ENCODE data around the gene PGF. TPM values are rescaled to one million over a fixed set of nuclear protein-coding genes. Genes with fewer than 3 reads are reported as not detected.
"Not testable (repeated sequence)": the region's sequence is repeated elsewhere in the genome, so short reads cannot be mapped to it uniquely, and the experiment has no call there.

The PGF gene
- total RNA-seq (7.0 TPM), polyA plus RNA-seq (7.5 TPM)
- long read RNA-seq, donor 1, result 0 reads
- long read RNA-seq, donor 2, result 0 reads
- long read RNA-seq, donor 3, partial matches to known transcripts, result 0 of 3 reads
- long read RNA-seq, donor 3, other reads (novel, unspliced or antisense), result 0 of 3 reads
- long read RNA-seq, donor 4, partial matches to known transcripts, result 0 of 2 reads
- long read RNA-seq, donor 4, other reads (novel, unspliced or antisense), result 0 of 2 reads
- long read RNA-seq, donor 5, partial matches to known transcripts, result 0 of 6 reads
- long read RNA-seq, donor 5, other reads (novel, unspliced or antisense), result 0 of 6 reads
- long read RNA-seq, donor 6, partial matches to known transcripts, result 0 of 3 reads
- long read RNA-seq, donor 6, other reads (novel, unspliced or antisense), result 0 of 3 reads
- long read RNA-seq, donor 7, partial matches to known transcripts, result 0 of 3 reads
- long read RNA-seq, donor 7, other reads (novel, unspliced or antisense), result 0 of 3 reads
- long read RNA-seq, donor 8, partial matches to known transcripts, result 0 of 2 reads
- long read RNA-seq, donor 8, other reads (novel, unspliced or antisense), result 0 of 2 reads
- long read RNA-seq, donor 9, result 0 reads
- long read RNA-seq, donor 10, partial matches to known transcripts, result 0 of 5 reads
- long read RNA-seq, donor 10, other reads (novel, unspliced or antisense), result 0 of 5 reads

- 14% methylated on average over 73 of the region's 73 CpGs for WGBS
- H3K4me1 ChIP-seq (ENCODE audit: control insufficient read depth in 2 of 2, insufficient read depth in 2 of 2, low read length in 2 of 2), result peaks cover 7 to 24% of the 10 kb centered on the region in 2 donors
- H3K4me3 ChIP-seq (ENCODE audit: low read length in 2 of 2), result peak within 1 kb of the TSS; percentile 30 to 40
- no peak within 1 kb of the TSS for H3K27ac ChIP-seq (ENCODE audit: low read depth in 1 of 2, low read length in 1 of 2)
- peaks cover 3 to 32% of the 10 kb centered on the region in 2 donors for H3K27me3 ChIP-seq (ENCODE audit: control insufficient read depth in 2 of 2, insufficient read depth in 1 of 2, low read length in 1 of 2)
- no peak for DNase-seq (ENCODE audit: low read depth in 6 of 9, low spot score in 9 of 9)
- peaks cover 0 to 4% of the 10 kb centered on the region in 2 donors for H3K9me3 ChIP-seq (ENCODE audit: control insufficient read depth in 2 of 2, insufficient read depth in 1 of 2, low read length in 1 of 2)
- H3K36me3 ChIP-seq (ENCODE audit: control insufficient read depth in 2 of 2, insufficient read depth in 2 of 2, low read length in 1 of 2), result no peaks in the 10 kb centered on the region
These were observed at the start of gene PGF for GRCh38 chr14:74955229-74956026. Gene PGF, minus strand, starts transcription at chr14:74955597. Its CDS starts 355 bp downstream, at chr14:74955242.

GRCh38 chr14:75003250-75004027 is 48.0 kb upstream of the PGF start:
- Histone ChIP-seq H3K27me3 (ENCODE audit: control insufficient read depth in 2 of 2, insufficient read depth in 1 of 2, low read length in 1 of 2) (no peaks in the 10 kb centered on the region), H3K9me3 (ENCODE audit: control insufficient read depth in 2 of 2, insufficient read depth in 1 of 2, low read length in 1 of 2) (peaks cover 0 to 4% of the 10 kb centered on the region in 2 donors), H3K4me3 (ENCODE audit: low read length in 2 of 2) (peak overlapping the region; percentile 95 to 99), H3K4me1 (ENCODE audit: control insufficient read depth in 2 of 2, insufficient read depth in 2 of 2, low read length in 2 of 2) (peaks cover 11 to 15% of the 10 kb centered on the region in 2 donors), H3K27ac (ENCODE audit: low read depth in 1 of 2, low read length in 1 of 2) (peak overlapping the region; percentile 67 to 83), H3K36me3 (ENCODE audit: control insufficient read depth in 2 of 2, insufficient read depth in 2 of 2, low read length in 1 of 2) (peaks cover 31 to 39% of the 10 kb centered on the region in 2 donors)
- 13% methylated on average over 18 of the region's 18 CpGs for WGBS
- no peak for DNase-seq (ENCODE audit: low read depth in 6 of 9, low spot score in 9 of 9)

DNA sequence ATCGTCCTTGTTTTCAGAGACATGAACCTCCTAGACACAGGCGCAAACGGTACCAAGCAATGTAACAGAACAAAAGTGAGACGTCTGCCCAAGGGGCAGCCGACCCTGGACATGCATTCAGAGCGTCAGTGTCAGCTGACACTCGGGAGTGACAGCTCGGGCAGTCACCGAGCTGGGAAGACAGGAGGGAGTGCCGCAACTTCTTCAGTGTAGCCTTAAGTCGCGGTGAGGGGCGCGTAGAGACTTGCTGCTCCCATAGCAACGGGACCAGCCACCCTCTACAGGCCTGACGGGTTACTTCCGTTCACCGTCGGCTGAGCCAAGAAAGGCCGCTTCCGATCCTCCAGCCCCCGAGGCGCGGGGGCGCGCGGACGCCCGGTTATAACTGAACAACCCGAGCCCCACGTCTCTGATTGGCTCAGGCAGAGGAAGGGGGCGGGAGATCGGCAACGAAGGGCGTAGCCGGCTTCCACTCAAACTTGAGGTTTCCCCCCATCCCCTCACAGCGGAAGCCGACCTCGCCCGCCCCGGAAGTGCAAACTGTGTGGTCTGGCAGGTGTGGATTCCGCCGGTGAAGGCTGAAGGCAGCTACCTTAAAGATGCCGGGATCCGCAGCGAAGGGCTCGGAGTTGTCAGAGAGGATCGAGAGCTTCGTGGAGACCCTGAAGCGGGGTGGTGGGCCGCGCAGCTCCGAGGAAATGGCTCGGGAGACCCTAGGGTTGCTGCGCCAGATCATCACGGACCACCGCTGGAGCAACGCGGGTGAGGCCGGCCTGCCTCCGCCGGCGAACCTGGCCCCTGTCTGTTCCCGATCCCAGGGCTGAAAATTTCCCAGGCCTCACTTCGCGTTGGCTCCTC is 47.2 kb upstream of the PGF start, which contains the start of gene EIF2B2:
EIF2B2 (plus strand) TSS at position 530 of the 858 bp plus-strand sequence; CDS start at position 600, 70 bp downstream.
- H3K36me3 ChIP-seq (ENCODE audit: control insufficient read depth in 2 of 2, insufficient read depth in 2 of 2, low read length in 1 of 2), result peaks cover 23 to 31% of the 10 kb centered on the region in 2 donors
- H3K27me3 ChIP-seq (ENCODE audit: control insufficient read depth in 2 of 2, insufficient read depth in 1 of 2, low read length in 1 of 2), result no peaks in the 10 kb centered on the region
- H3K27ac ChIP-seq (ENCODE audit: low read depth in 1 of 2, low read length in 1 of 2), result peak within 1 kb of the TSS; percentile 83 to 91
- peak; percentile 88 to 99 (median 98) for DNase-seq (ENCODE audit: low read depth in 6 of 9, low spot score in 9 of 9)
- WGBS, result 1% methylated on average over 66 of the region's 66 CpGs
- H3K4me3 ChIP-seq (ENCODE audit: low read length in 2 of 2), result peak within 1 kb of the TSS; percentile 95 to 99
- peaks cover 11 to 15% of the 10 kb centered on the region in 2 donors for H3K4me1 ChIP-seq (ENCODE audit: control insufficient read depth in 2 of 2, insufficient read depth in 2 of 2, low read length in 2 of 2)
- peaks cover 0 to 4% of the 10 kb centered on the region in 2 donors for H3K9me3 ChIP-seq (ENCODE audit: control insufficient read depth in 2 of 2, insufficient read depth in 1 of 2, low read length in 1 of 2)

DNA sequence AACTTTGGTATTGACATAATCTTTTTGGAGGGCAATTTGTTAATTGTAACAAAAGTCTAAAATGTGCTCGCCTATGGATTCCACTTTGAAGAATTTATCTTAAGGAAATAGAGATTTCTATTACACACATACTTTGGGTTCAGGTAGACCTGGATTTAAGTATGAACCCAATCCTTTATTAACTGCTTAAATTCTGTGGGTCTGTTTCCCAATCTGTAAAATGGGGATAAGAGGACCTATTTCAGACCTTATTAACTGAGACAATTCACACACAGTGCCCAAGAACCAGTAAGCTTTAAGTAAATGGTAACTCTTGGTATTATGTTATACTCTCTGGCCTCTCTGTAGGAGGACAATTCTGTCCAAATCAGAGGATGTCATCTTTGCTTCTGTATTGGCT is 46.5 kb upstream of the PGF start:
- peak overlapping the region; percentile 95 to 99 for H3K4me3 ChIP-seq (ENCODE audit: low read length in 2 of 2)
- peak overlapping the region in 1 of 2 donors; percentile 91 for H3K27ac ChIP-seq (ENCODE audit: low read depth in 1 of 2, low read length in 1 of 2)
- H3K27me3 ChIP-seq (ENCODE audit: control insufficient read depth in 2 of 2, insufficient read depth in 1 of 2, low read length in 1 of 2), result no peaks in the 10 kb centered on the region
- peaks cover 19 to 25% of the 10 kb centered on the region in 2 donors for H3K36me3 ChIP-seq (ENCODE audit: control insufficient read depth in 2 of 2, insufficient read depth in 2 of 2, low read length in 1 of 2)
- peaks cover 0 to 4% of the 10 kb centered on the region in 2 donors for H3K9me3 ChIP-seq (ENCODE audit: control insufficient read depth in 2 of 2, insufficient read depth in 1 of 2, low read length in 1 of 2)
- peaks cover 11 to 15% of the 10 kb centered on the region in 2 donors for H3K4me1 ChIP-seq (ENCODE audit: control insufficient read depth in 2 of 2, insufficient read depth in 2 of 2, low read length in 2 of 2)
- no peak for DNase-seq (ENCODE audit: low read depth in 6 of 9, low spot score in 9 of 9)
- WGBS, result 98% methylated on average over 1 of the region's 1 CpG

DNA sequence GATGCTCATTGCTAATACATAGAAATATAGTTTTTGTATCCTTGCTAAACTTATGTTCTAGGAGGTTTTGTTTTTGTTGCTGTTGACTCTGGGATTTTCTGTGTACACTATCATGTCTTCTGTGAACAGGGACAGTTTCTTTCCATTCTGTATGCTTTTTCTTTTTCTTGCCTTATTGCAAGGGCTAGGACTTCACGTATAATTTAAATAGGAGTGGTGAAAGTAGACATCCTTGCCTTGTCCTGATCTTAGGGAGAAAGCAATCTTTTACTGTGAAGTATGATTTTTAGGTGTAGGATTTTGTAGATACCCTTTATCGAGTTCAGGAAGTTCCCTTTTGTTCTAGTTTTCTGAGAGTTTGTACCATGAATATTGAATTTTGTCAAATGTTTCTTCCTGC is 45.9 kb upstream of the PGF start:
- no peaks in the 10 kb centered on the region for H3K27me3 ChIP-seq (ENCODE audit: control insufficient read depth in 2 of 2, insufficient read depth in 1 of 2, low read length in 1 of 2)
- WGBS, result 97% methylated on average over 2 of the region's 2 CpGs
- no peak for DNase-seq (ENCODE audit: low read depth in 6 of 9, low spot score in 9 of 9)
- H3K9me3 ChIP-seq (ENCODE audit: control insufficient read depth in 2 of 2, insufficient read depth in 1 of 2, low read length in 1 of 2), result peaks cover 0 to 4% of the 10 kb centered on the region in 2 donors
- peaks cover 13 to 18% of the 10 kb centered on the region in 2 donors for H3K36me3 ChIP-seq (ENCODE audit: control insufficient read depth in 2 of 2, insufficient read depth in 2 of 2, low read length in 1 of 2)
- no peak overlapping the region for H3K27ac ChIP-seq (ENCODE audit: low read depth in 1 of 2, low read length in 1 of 2)
- H3K4me3 ChIP-seq (ENCODE audit: low read length in 2 of 2), result no peak overlapping the region
- H3K4me1 ChIP-seq (ENCODE audit: control insufficient read depth in 2 of 2, insufficient read depth in 2 of 2, low read length in 2 of 2), result peaks cover 11 to 15% of the 10 kb centered on the region in 2 donors

DNA sequence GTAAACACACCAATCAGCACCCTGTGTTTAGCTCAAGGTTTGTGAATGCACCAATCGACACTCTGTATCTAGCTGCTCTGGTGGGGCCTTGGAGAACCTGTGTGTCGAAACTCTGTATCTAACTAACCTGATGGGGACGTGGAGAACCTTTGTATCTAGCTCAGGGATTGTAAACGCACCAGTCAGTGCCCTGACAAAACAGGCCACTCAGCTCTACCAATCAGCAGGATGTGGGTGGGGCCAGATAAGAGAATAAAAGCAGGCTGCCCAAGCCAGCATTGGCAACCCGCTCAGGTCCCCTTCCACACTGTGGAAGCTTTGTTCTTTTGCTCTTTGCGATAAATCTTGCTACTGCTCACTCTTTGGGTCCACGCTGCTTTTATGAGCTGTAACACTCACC is 40.4 kb upstream of the PGF start:
- not testable (repeated sequence) for H3K36me3 ChIP-seq (ENCODE audit: control insufficient read depth in 2 of 2, insufficient read depth in 2 of 2, low read length in 1 of 2); H3K27ac ChIP-seq (ENCODE audit: low read depth in 1 of 2, low read length in 1 of 2); H3K4me1 ChIP-seq (ENCODE audit: control insufficient read depth in 2 of 2, insufficient read depth in 2 of 2, low read length in 2 of 2); H3K9me3 ChIP-seq (ENCODE audit: control insufficient read depth in 2 of 2, insufficient read depth in 1 of 2, low read length in 1 of 2); DNase-seq (ENCODE audit: low read depth in 6 of 9, low spot score in 9 of 9); H3K4me3 ChIP-seq (ENCODE audit: low read length in 2 of 2); H3K27me3 ChIP-seq (ENCODE audit: control insufficient read depth in 2 of 2, insufficient read depth in 1 of 2, low read length in 1 of 2)
- WGBS, result 95% methylated on average over 6 of the region's 7 CpGs

DNA sequence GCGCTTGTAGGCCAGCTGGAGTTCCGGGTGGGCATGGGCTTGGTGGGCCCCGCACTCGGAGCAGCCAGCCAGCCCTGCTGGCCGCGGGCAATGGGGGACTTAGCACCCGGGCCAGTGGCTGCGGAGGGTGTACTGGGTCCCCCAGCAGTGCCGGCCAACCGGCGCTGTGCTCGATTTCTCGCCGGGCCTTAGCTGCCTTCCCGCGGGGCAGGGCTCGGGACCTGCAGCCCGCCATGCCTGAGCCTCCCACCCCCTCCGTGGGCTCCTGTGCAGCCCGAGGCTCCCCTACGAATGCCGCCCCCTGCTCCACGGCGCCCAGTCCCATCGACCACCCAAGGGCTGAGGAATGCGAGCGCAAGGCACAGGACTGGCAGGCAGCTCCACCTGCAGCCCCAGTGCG is 38.8 kb upstream of the PGF start:
- H3K27ac ChIP-seq (ENCODE audit: low read depth in 1 of 2, low read length in 1 of 2); H3K9me3 ChIP-seq (ENCODE audit: control insufficient read depth in 2 of 2, insufficient read depth in 1 of 2, low read length in 1 of 2); H3K36me3 ChIP-seq (ENCODE audit: control insufficient read depth in 2 of 2, insufficient read depth in 2 of 2, low read length in 1 of 2); DNase-seq (ENCODE audit: low read depth in 6 of 9, low spot score in 9 of 9); H3K4me1 ChIP-seq (ENCODE audit: control insufficient read depth in 2 of 2, insufficient read depth in 2 of 2, low read length in 2 of 2); H3K4me3 ChIP-seq (ENCODE audit: low read length in 2 of 2); H3K27me3 ChIP-seq (ENCODE audit: control insufficient read depth in 2 of 2, insufficient read depth in 1 of 2, low read length in 1 of 2): not testable (repeated sequence)
- 97% methylated on average over 28 of the region's 28 CpGs for WGBS

GRCh38 chr14:74988993-74989392 is 33.6 kb upstream of the PGF start:
- Histone ChIP-seq H3K4me1 (ENCODE audit: control insufficient read depth in 2 of 2, insufficient read depth in 2 of 2, low read length in 2 of 2) (peaks cover 0 to 6% of the 10 kb centered on the region in 2 donors), H3K4me3 (ENCODE audit: low read length in 2 of 2) (no peak overlapping the region), H3K9me3 (ENCODE audit: control insufficient read depth in 2 of 2, insufficient read depth in 1 of 2, low read length in 1 of 2) (no peaks in the 10 kb centered on the region), H3K27me3 (ENCODE audit: control insufficient read depth in 2 of 2, insufficient read depth in 1 of 2, low read length in 1 of 2) (no peaks in the 10 kb centered on the region), H3K36me3 (ENCODE audit: control insufficient read depth in 2 of 2, insufficient read depth in 2 of 2, low read length in 1 of 2) (no peaks in the 10 kb centered on the region), H3K27ac (ENCODE audit: low read depth in 1 of 2, low read length in 1 of 2) (no peak overlapping the region)
- DNase-seq (ENCODE audit: low read depth in 6 of 9, low spot score in 9 of 9), result no peak
- WGBS, result 97% methylated on average over 1 of the region's 1 CpG

Measured in thymus (tissue), 14 donors.